ENCODE data around the gene SRP14.

DNA sequence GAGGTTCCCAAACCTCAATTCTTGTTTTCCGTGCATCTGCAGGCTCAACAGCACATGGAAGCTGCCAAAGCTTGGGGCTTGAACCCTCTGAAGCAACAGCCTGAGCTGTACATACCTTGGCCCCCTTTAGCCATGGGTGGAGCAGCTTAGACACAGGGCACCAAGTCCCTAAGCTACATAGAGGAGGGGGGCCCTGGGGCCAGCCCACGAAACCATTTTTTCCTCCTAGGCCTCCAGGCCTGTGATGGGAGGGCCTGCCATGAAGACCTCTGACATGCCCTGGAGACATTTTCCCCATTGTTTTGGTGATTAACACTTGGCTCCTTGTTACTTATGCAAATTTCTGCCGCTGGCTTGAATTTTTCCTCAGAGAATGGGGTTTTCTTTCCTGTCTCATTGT is 24.6 kb downstream of the SRP14 start:
- TF ChIP-seq, protein P1, sequence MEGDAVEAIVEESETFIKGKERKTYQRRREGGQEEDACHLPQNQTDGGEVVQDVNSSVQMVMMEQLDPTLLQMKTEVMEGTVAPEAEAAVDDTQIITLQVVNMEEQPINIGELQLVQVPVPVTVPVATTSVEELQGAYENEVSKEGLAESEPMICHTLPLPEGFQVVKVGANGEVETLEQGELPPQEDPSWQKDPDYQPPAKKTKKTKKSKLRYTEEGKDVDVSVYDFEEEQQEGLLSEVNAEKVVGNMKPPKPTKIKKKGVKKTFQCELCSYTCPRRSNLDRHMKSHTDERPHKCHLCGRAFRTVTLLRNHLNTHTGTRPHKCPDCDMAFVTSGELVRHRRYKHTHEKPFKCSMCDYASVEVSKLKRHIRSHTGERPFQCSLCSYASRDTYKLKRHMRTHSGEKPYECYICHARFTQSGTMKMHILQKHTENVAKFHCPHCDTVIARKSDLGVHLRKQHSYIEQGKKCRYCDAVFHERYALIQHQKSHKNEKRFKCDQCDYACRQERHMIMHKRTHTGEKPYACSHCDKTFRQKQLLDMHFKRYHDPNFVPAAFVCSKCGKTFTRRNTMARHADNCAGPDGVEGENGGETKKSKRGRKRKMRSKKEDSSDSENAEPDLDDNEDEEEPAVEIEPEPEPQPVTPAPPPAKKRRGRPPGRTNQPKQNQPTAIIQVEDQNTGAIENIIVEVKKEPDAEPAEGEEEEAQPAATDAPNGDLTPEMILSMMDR (IDR thresholded peaks at IDR 0.05), result no peak
- TF ChIP-seq POLR2A (IDR thresholded peaks at IDR 0.05) (no peak), POLR2AphosphoS5 (IDR thresholded peaks at IDR 0.05; ENCODE audit: insufficient read depth in 1 of 2, low read depth in 1 of 2) (no peak)
